Astrocyte (in vitro differentiated cells and primary cell): ENCODE results near the gene DQX1. TPM values are rescaled to one million over a fixed set of nuclear protein-coding genes. Genes with fewer than 3 reads are reported as not detected.

Source experiments
- DNase-seq: peaks from one replicate; pipeline ENCODE4 v3.0.0-alpha.2; 2010; ENCODE audit warnings: low read depth
- FAIRE-seq: peaks from 2 replicates; lab custom pipeline; 2011; peaks lifted over from hg19 to GRCh38; lab: Jason Lieb, UNC
- H2AFZ ChIP-seq: 2 replicates; pipeline ENCODE4 v1.6.0; 2012; ENCODE audit warnings: low read depth, low read length, inconsistent platforms
- H3K27ac ChIP-seq: 2 replicates; pipeline ENCODE4 v1.5.1; 2011; ENCODE audit warnings: low read depth, low read length, inconsistent platforms
- H3K27me3 ChIP-seq: 2 replicates; pipeline ENCODE4 v1.6.0; 2011; ENCODE audit warnings: low read length, inconsistent platforms; ENCODE audit not compliant: insufficient read depth
- H3K36me3 ChIP-seq: 2 replicates; pipeline ENCODE4 v1.5.1; 2011; ENCODE audit warnings: low read length, inconsistent platforms; ENCODE audit not compliant: insufficient read depth
- H3K4me1 ChIP-seq: 2 replicates; pipeline ENCODE4 v1.5.1; 2011; ENCODE audit warnings: low read length, inconsistent platforms; ENCODE audit not compliant: insufficient read depth
- H3K4me2 ChIP-seq: 2 replicates; pipeline ENCODE4 v1.6.0; 2012; ENCODE audit warnings: low read length, inconsistent platforms
- H3K4me3 ChIP-seq: 2 replicates; pipeline ENCODE4 v1.5.1; 2011; ENCODE audit warnings: low read depth, mild to moderate bottlenecking, low read length, inconsistent platforms; ENCODE audit not compliant: insufficient read depth
- H3K79me2 ChIP-seq: 2 replicates; pipeline ENCODE4 v1.6.0; 2012; ENCODE audit warnings: mild to moderate bottlenecking, low read length, inconsistent platforms; ENCODE audit not compliant: insufficient read depth
- H3K9ac ChIP-seq: 2 replicates; pipeline ENCODE4 v1.6.0; 2012; ENCODE audit warnings: mild to moderate bottlenecking, low read length, inconsistent platforms
- H3K9me3 ChIP-seq: 2 replicates; pipeline ENCODE4 v1.5.1; 2012; ENCODE audit warnings: low read depth, mild to moderate bottlenecking, low read length, inconsistent platforms; ENCODE audit not compliant: insufficient read depth
- H4K20me1 ChIP-seq: 2 replicates; pipeline ENCODE4 v1.6.0; 2012; ENCODE audit warnings: low read length, inconsistent platforms; ENCODE audit not compliant: insufficient read depth
- H3K27ac Mint-ChIP-seq: one replicate; pipeline ENCODE4 v1.8.0; 2021; ENCODE audit warnings: mild to moderate bottlenecking, mixed read lengths; ENCODE audit not compliant: unreplicated experiment
- H3K27me3 Mint-ChIP-seq: one replicate; pipeline ENCODE4 v1.8.0; 2021; ENCODE audit warnings: low read depth, mixed read lengths; ENCODE audit not compliant: unreplicated experiment
- H3K36me3 Mint-ChIP-seq: one replicate; pipeline ENCODE4 v1.8.0; 2021; ENCODE audit warnings: low read depth, mixed read lengths; ENCODE audit not compliant: unreplicated experiment
- H3K4me1 Mint-ChIP-seq: one replicate; pipeline ENCODE4 v1.8.0; 2021; ENCODE audit warnings: low read depth, mixed read lengths; ENCODE audit not compliant: unreplicated experiment
- H3K4me3 Mint-ChIP-seq: one replicate; pipeline ENCODE4 v1.8.0; 2021; ENCODE audit warnings: mild to moderate bottlenecking, moderate library complexity, mixed read lengths; ENCODE audit not compliant: unreplicated experiment
- H3K9me3 Mint-ChIP-seq: one replicate; pipeline ENCODE4 v1.8.0; 2021; ENCODE audit warnings: mild to moderate bottlenecking, mixed read lengths; ENCODE audit not compliant: unreplicated experiment
- CTCF ChIP-seq: IDR thresholded peaks from 2 replicates; pipeline ENCODE4 v1.5.1; 2011; ENCODE audit warnings: low read depth, mild to moderate bottlenecking, inconsistent platforms, low read length, moderate library complexity; ENCODE audit not compliant: insufficient read depth
- EZH2 ChIP-seq: IDR thresholded peaks from 2 replicates; pipeline ENCODE4 v1.6.1; 2012; ENCODE audit warnings: mild to moderate bottlenecking, low read length, inconsistent platforms; ENCODE audit not compliant: insufficient read depth
- total RNA-seq: library from RNA; stranded (reverse); gene quantifications from 2 replicates; pipeline ENCODE4 v1.2.1, GENCODE V29; 2021

Gene DQX1
- total RNA-seq, 1 donor from 2014 or later = 0.73 TPM

- peaks cover 8% of the 10 kb centered on the region for H3K9me3 Mint-ChIP-seq
- H2AFZ ChIP-seq = no peak within 1 kb of the TSS
- H3K4me2 ChIP-seq = no peak within 1 kb of the TSS
- FAIRE-seq (no peak), DNase-seq (no peak)
- TF ChIP-seq EZH2 (peak; percentile 82), CTCF (no peak)
- H3K9me3 ChIP-seq = no peaks in the 10 kb centered on the region
- H3K9ac ChIP-seq = no peak within 1 kb of the TSS
- H3K4me3 ChIP-seq = no peak within 1 kb of the TSS
- H3K27ac ChIP-seq = no peak within 1 kb of the TSS
- H3K4me3 Mint-ChIP-seq = no peak within 1 kb of the TSS
- peaks cover 78% of the 10 kb centered on the region for H3K27me3 Mint-ChIP-seq
- no peak within 1 kb of the TSS for H3K27ac Mint-ChIP-seq
- H3K36me3 Mint-ChIP-seq = no peaks in the 10 kb centered on the region
- peaks cover 11% of the 10 kb centered on the region for H3K4me1 ChIP-seq
- H4K20me1 ChIP-seq = peaks cover 6% of the 10 kb centered on the region
- H3K27me3 ChIP-seq = peaks cover 88% of the 10 kb centered on the region
- H3K4me1 Mint-ChIP-seq = no peaks in the 10 kb centered on the region
- H3K36me3 ChIP-seq = no peaks in the 10 kb centered on the region
- H3K79me2 ChIP-seq = no peaks in the 10 kb centered on the region
Measured at GRCh38 chr2:74514368-74515270, 11.4 kb downstream of the DQX1 start, which contains the start of gene TLX2. TSS of gene TLX2 (plus strand) at chr2:74514450. CDS start at chr2:74514807, 357 bp downstream.

- H4K20me1 ChIP-seq = peaks cover 6% of the 10 kb centered on the region
- H3K4me1 Mint-ChIP-seq = no peaks in the 10 kb centered on the region
- H3K27ac ChIP-seq = no peak overlapping the region
- no peaks in the 10 kb centered on the region for H3K36me3 Mint-ChIP-seq
- H3K4me3 Mint-ChIP-seq = no peak overlapping the region
- H3K27ac Mint-ChIP-seq = no peak overlapping the region
- H3K4me3 ChIP-seq = no peak overlapping the region
- peak; percentile 78 for TF ChIP-seq EZH2
- no peak for TF ChIP-seq CTCF
- H3K4me1 ChIP-seq = peaks cover 11% of the 10 kb centered on the region
- no peaks in the 10 kb centered on the region for H3K79me2 ChIP-seq
- H3K27me3 Mint-ChIP-seq = peaks cover 71% of the 10 kb centered on the region
- no peak for DNase-seq
- peaks cover 81% of the 10 kb centered on the region for H3K27me3 ChIP-seq
- no peaks in the 10 kb centered on the region for H3K36me3 ChIP-seq
- no peak for FAIRE-seq
- H3K4me2 ChIP-seq = no peak overlapping the region
- H3K9me3 ChIP-seq = no peaks in the 10 kb centered on the region
- H3K9me3 Mint-ChIP-seq = peaks cover 8% of the 10 kb centered on the region
- no peak overlapping the region for H3K9ac ChIP-seq
- H2AFZ ChIP-seq = no peak overlapping the region
Measured at GRCh38 chr2:74513605-74514367, 12.2 kb downstream of the DQX1 start.
